GM19240 (cell line): ENCODE results near the gene LRRC53.

Source experiments
- DNase-seq: peaks from one replicate; pipeline ENCODE4 v3.0.0; 2011; ENCODE audit warnings: low spot score; ENCODE audit not compliant: insufficient read length

The LRRC53 gene

DNA sequence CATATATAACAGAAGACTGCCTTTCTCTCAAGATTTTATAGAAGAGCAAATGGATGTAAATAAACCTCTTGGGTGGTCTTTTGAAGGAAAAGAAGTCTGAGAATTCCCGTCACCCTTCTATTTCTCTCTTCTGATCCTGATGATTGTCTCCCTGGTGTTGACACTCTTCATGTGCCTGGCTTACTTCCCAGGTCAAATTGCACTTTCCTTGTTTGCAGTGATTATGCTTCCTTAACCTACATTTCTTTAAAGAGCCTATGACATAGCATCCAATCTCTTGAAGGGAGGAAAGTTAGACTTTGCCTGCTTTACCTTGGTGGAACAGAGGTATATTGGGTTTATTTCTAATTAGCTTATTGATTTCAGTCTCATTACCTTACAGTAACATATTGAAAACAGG, 80.1 kb downstream of the LRRC53 start:
- DNase-seq: no peak

DNA sequence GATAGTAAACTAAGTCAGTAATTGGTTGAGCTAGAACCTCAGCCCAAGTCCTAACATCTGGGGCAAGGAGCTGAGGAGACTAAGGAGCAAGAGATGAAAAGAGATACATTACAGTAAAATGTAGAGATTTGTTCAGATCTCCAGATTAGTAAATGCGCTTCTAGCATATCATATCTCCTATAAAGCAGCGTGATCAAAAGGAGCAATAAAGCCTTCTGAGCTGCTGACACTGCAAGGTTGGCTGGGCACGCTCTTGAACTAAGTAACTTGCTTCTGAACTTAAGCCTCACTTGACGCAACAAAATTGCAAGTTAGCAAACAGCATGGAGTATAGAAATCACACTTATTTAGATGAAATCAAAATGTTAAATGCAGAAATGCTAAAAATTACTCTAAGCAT, 80.9 kb downstream of the LRRC53 start:
- no peak for DNase-seq

DNA sequence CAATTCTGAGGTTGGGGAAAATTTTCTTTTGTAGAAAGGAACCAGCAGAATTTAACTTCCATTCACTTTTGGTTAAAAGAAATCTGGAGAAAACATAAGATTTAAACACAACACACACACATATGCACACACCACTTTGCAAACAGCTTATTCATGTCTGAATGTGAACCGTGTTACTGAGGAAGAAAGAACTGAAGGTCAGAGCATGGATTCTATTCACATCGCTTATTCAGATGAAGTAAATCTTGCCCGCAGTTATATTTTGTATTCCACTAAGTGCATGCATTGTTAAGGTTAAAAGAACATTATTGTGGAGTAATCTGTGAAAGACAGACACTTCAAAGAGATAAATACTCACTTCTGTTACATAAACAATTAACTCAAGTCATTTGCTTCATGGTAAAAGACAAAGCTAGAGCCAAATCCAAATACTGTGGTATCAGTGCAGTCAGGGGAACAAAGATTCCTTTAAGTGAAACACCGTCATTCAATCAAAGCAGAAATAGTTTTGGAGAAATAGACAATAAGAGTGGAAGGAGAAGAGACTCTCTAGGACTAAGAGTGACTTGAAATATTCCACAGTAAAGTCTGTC, 82.0 kb downstream of the LRRC53 start:
- no peak for DNase-seq

DNA sequence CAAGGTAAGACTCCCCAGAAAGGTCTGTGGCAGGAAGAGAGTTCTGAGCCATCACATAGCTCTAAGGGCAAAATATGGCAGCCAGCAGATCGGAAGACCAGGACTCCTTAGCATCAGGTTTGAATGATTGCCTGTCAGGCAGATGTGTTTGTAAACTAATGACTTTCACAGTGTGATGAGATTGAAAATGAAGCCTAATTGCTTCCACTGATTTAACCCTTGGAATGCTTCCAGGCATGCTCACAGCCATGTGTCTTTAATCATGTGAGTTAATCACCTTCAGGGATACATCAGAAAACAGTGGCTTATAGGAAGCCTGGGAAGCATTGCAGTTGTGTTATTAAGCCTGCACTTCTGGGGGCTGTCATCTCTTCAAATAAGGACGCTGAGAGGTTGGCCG, 82.8 kb downstream of the LRRC53 start:
- DNase-seq: no peak

DNA sequence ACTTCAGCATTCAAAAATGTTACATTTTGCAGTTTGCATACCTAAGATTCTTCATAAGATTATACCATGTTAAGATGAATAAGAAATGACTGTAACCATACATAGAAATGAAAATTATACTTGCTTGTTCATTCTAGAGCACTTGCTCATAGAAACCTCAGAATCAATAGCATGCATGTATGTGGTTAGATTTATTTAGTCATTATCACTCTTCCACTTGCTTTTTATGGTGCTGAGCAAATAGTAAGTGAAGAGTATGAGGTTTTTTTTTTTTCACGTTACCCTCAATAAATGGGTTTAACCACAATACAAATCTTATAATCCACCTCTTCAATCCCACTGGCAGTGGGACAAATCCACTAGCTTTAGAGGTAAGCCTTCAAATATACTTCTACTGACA, 84.7 kb downstream of the LRRC53 start:
- DNase-seq: no peak

DNA sequence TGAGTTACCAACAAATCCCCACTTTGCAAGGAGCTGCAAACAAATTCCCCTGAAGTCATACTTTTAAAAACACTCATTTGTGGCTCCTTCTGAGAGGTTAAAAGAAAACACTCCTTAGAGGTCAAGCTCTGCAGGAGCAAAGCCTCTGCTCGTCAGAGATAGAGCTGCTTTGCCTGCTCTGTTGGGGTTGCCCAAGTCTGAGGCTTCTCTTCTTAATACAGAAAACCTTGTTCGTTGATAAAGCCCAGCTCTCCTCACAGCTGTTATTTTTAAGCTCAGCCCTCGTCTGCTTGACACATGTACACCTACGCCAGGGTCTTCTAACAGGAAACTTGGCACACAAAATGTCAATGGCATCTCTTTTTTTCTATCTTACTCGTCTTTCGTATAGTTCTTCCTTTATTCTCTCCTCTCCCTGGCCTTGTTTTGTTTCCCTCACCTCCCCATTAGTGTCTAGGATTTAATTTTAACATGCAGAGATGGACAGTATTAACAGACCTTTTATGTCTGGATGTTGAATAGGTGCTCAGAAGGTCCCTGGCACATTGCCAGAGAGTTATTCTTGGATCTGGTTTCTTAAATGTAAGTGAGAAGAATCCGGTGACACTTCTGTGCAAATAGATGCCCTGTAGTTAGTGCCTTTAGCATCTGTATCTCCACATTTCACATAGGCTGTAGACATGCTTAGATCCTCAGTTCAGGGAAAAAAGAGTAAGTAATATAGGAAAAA, 86.0 kb downstream of the LRRC53 start:
- no peak for DNase-seq

DNA sequence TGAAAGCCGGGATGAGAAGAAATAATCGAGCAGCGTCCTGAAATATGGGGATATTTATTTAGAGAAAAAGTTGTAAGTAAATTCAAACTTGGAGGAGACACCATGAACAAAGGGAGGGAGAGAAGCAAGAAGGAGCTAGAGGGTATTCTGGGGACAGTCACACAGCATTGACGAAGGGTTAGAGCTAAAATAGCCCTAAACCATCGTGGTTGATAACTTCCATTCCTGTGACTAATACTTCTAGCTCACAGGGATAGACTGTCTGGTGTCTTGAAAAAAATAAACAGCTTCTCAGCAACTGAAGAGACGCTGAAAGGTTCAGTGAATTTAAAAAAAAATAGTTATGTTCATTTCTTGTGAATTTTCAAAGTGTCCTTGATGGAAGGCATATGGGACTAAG, 86.7 kb downstream of the LRRC53 start:
- no peak for DNase-seq

DNA sequence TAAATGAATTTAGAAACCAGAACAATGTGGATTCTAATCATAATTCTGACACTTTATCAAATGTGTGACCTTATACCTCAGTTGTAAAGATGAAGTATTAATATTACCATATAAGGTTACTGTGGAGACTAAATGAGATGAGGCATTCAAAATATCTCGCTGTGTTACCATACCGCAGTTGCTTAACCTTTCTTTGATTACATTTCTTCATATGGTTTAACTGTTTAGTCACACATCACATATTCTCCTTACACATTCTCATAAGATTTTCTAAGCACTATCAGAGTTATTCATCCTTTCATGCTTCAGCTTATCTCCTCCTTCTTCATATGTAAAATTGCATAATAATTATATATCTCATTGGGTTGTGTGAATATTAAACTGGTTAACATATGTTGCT, 88.9 kb downstream of the LRRC53 start:
- no peak for DNase-seq

DNA sequence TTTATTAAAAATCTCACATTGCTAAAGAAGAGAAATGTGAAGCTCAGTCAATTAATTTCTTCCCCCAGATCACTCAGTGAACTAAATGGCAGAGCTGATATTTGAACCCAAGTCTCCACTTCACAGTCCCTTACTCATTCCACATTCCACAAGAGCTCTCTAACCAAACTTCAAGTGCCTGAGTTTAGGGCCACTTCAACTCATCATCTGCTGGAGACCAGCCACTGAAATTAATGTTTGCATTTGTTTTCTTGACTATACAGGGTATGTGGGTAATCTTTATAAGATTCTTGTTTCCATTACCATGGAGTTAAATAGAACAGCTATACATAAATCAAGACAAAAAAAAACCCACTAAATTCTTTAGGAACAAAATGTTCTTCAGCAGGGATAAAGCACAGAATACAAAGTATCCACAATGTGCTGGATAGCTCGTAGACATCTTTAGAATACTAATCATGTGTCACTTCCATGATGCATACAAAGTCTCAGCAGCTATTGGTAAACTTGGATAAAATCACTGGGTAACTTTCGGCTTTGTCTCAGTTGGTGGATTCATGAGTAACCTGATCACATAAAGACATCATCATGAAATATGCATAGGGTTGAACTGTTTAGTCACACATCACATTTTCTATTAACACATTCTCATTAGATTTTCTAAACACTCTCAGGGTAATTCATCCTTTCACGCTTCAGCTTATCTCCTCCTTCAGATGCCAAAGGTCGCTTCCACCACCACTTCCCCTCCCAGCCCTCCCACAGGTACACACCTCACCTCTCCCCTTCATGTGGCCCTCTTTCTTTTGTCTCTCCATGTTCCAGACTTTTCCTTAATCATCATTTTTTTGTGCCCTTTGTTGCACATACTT, 89.8 kb downstream of the LRRC53 start:
- DNase-seq: no peak

DNA sequence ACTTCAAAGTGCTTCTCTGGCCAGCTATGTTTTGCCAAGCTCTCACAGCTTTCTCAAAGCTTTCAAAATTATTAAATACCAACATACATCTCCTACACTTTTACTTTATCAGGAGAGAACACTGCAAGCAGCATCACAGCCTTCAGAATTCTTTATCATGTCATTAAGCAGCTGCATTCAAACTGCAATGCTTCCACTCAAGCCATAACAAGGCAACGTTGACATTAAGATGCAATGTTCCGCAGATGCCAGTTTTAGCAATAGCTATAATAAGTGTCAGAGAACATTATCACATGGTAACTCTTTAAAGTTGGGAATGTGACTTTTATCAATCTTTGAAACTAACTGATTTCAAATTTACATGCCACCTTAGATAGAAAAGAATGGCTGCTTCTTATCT, 91.9 kb downstream of the LRRC53 start:
- no peak for DNase-seq
